Activated gamma-delta T cell treated with anti-CD3 and anti-CD28 coated beads, Interleukin-2, amount 50 U/mL, for 16 hours (primary cell): ENCODE results near the gene FAM72C.
"Not testable (repeated sequence)": the region's sequence is repeated elsewhere in the genome, so short reads cannot be mapped to it uniquely, and the experiment has no call there.

Experiments
- DNase-seq: peaks from one replicate; pipeline ENCODE4 v3.0.0-alpha.2; 2020; ENCODE audit warnings: low read depth

FAM72C gene

GRCh38 chr1:143971924-143972700 is at the start of gene FAM72C:
Gene FAM72C, minus strand, starts transcription at chr1:143971986. Its CDS starts 845 bp downstream, at chr1:143971141.
- not testable (repeated sequence) for DNase-seq

- DNase-seq, result not testable (repeated sequence)
These were observed 48.4 kb upstream of the FAM72C start for GRCh38 chr1:144020001-144020738.

GRCh38 chr1:144019101-144019500 is 47.3 kb upstream of the FAM72C start:
- DNase-seq, result not testable (repeated sequence)

GRCh38 chr1:144015180-144015966 is 43.6 kb upstream of the FAM72C start:
- DNase-seq, result not testable (repeated sequence)

GRCh38 chr1:144014528-144014927 is 42.7 kb upstream of the FAM72C start:
- DNase-seq, result not testable (repeated sequence)

- not testable (repeated sequence) for DNase-seq
These were observed 42.3 kb upstream of the FAM72C start for GRCh38 chr1:144014121-144014520.

- DNase-seq, result not testable (repeated sequence)
These were observed 40.5 kb upstream of the FAM72C start for GRCh38 chr1:144012168-144012733.

- not testable (repeated sequence) for DNase-seq
These were observed 37.6 kb upstream of the FAM72C start for GRCh38 chr1:144009410-144009809.

- DNase-seq, result not testable (repeated sequence)
These were observed 32.5 kb upstream of the FAM72C start for GRCh38 chr1:144004259-144004658.

GRCh38 chr1:144003306-144004029 is 31.7 kb upstream of the FAM72C start:
- not testable (repeated sequence) for DNase-seq

GRCh38 chr1:144002141-144002881 is 30.5 kb upstream of the FAM72C start:
- not testable (repeated sequence) for DNase-seq

- not testable (repeated sequence) for DNase-seq
These were observed 29.3 kb upstream of the FAM72C start for GRCh38 chr1:144001077-144001476.

GRCh38 chr1:143996020-143996419 is 24.2 kb upstream of the FAM72C start:
- not testable (repeated sequence) for DNase-seq

- DNase-seq, result not testable (repeated sequence)
These were observed 21.6 kb upstream of the FAM72C start for GRCh38 chr1:143993301-143993907.

GRCh38 chr1:143990699-143991098 is 18.9 kb upstream of the FAM72C start:
- DNase-seq, result not testable (repeated sequence)

GRCh38 chr1:143989719-143990118 is 17.9 kb upstream of the FAM72C start:
- DNase-seq, result not testable (repeated sequence)

- DNase-seq, result not testable (repeated sequence)
These were observed 17.6 kb upstream of the FAM72C start for GRCh38 chr1:143989427-143989712.

- DNase-seq, result not testable (repeated sequence)
These were observed 17.0 kb upstream of the FAM72C start for GRCh38 chr1:143988602-143989426.

GRCh38 chr1:143987868-143988267 is 16.1 kb upstream of the FAM72C start:
- DNase-seq, result not testable (repeated sequence)
